ENCODE results near the gene KDM1B.

DNA sequence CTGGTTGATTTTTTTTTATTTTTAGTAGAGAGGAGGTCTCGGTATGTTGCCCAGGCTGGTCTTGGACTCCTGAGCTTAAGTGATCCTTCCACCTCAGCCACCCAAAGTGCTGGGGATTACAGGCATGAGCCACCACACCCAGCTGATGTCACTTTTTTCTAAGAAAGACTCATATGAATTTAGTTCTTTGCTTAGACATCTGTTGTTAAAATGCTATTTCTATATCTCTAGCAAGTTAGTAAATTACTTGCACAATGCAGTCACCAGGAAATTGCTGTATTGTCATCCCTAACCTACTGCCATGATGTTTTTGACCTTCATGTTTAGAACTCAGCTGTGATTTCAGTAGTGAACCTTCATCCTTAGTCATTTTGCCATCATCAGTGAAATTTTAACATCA, 5.7 kb downstream of the KDM1B start:
- TF ChIP-seq, protein P1, sequence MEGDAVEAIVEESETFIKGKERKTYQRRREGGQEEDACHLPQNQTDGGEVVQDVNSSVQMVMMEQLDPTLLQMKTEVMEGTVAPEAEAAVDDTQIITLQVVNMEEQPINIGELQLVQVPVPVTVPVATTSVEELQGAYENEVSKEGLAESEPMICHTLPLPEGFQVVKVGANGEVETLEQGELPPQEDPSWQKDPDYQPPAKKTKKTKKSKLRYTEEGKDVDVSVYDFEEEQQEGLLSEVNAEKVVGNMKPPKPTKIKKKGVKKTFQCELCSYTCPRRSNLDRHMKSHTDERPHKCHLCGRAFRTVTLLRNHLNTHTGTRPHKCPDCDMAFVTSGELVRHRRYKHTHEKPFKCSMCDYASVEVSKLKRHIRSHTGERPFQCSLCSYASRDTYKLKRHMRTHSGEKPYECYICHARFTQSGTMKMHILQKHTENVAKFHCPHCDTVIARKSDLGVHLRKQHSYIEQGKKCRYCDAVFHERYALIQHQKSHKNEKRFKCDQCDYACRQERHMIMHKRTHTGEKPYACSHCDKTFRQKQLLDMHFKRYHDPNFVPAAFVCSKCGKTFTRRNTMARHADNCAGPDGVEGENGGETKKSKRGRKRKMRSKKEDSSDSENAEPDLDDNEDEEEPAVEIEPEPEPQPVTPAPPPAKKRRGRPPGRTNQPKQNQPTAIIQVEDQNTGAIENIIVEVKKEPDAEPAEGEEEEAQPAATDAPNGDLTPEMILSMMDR (conservative IDR thresholded peaks at IDR 0.05 in 1 of 2, IDR thresholded peaks at IDR 0.05 in 1 of 2; ENCODE audit: low read depth in 1 of 2, low read length in 2 of 2) = no peak
- TF ChIP-seq EZH2 (IDR thresholded peaks at IDR 0.05; ENCODE audit: low read length, missing control alignments) = no peak
